HG03442 (cell line): ENCODE measurements around the gene MRPS24.
A peak's percentile ranks its signal among the peaks of the same experiment; 100 is the strongest.
"Not testable (repeated sequence)": the region's sequence is repeated elsewhere in the genome, so short reads cannot be mapped to it uniquely, and the experiment has no call there.

Source experiments
- ATAC-seq: cut with Tn5 transposase; IDR thresholded peaks from one replicate; pipeline ENCODE4 v1.9.1; 2021; ENCODE audit warnings: mild to moderate bottlenecking, moderate library complexity; ENCODE audit not compliant: unreplicated experiment

The MRPS24 gene

GRCh38 chr7:43843296-43843695 lies 26.0 kb downstream of the MRPS24 start:
- ATAC-seq, result no peak

GRCh38 chr7:43838201-43838658 lies 31.1 kb downstream of the MRPS24 start:
- ATAC-seq, result no peak

- peak; percentile 48 for ATAC-seq
Observed at GRCh38 chr7:43834463-43835251, 34.7 kb downstream of the MRPS24 start.

- ATAC-seq, result not testable (repeated sequence)
Observed at GRCh38 chr7:43830917-43831316, 38.4 kb downstream of the MRPS24 start.

GRCh38 chr7:43825391-43825808 lies 43.9 kb downstream of the MRPS24 start:
- ATAC-seq, result no peak

- ATAC-seq, result no peak
Observed at GRCh38 chr7:43824963-43825362, 44.4 kb downstream of the MRPS24 start.

- ATAC-seq, result not testable (repeated sequence)
Observed at GRCh38 chr7:43824513-43824912, 44.8 kb downstream of the MRPS24 start.

GRCh38 chr7:43823941-43824340 lies 45.4 kb downstream of the MRPS24 start:
- ATAC-seq, result no peak

- ATAC-seq, result not testable (repeated sequence)
Observed at GRCh38 chr7:43823425-43823824, 45.9 kb downstream of the MRPS24 start.
